OCI-LY3 (cell line): Measurements from ENCODE around the gene PRIM2.
"Not testable (repeated sequence)": the region's sequence is repeated elsewhere in the genome, so short reads cannot be mapped to it uniquely, and the experiment has no call there.

Experiments
- CTCF ChIP-seq: fragments of 200-600, 300-600 bp; sonication (generic); IDR thresholded peaks from 2 replicates; pipeline ENCODE4 v1.5.1; 2014; ENCODE audit warnings: antibody characterized with exemption, low read length, low read depth
- EZH2phosphoT487 ChIP-seq: fragments of 200-600 bp; shearing (Covaris generic); IDR thresholded peaks from 2 replicates; pipeline ENCODE4 v1.6.1; 2018; ENCODE audit warnings: antibody characterized with exemption, mixed run types, low read depth

- not testable (repeated sequence) for TF ChIP-seq CTCF, EZH2phosphoT487
These were observed 42.3 kb downstream of the PRIM2 start for GRCh38 chr6:57359766-57360165.
